ENCODE data around the gene ARL4D.
A peak's percentile ranks its signal among the peaks of the same experiment; 100 is the strongest.
"Not testable (repeated sequence)": the region's sequence is repeated elsewhere in the genome, so short reads cannot be mapped to it uniquely, and the experiment has no call there.

Gene ARL4D

DNA sequence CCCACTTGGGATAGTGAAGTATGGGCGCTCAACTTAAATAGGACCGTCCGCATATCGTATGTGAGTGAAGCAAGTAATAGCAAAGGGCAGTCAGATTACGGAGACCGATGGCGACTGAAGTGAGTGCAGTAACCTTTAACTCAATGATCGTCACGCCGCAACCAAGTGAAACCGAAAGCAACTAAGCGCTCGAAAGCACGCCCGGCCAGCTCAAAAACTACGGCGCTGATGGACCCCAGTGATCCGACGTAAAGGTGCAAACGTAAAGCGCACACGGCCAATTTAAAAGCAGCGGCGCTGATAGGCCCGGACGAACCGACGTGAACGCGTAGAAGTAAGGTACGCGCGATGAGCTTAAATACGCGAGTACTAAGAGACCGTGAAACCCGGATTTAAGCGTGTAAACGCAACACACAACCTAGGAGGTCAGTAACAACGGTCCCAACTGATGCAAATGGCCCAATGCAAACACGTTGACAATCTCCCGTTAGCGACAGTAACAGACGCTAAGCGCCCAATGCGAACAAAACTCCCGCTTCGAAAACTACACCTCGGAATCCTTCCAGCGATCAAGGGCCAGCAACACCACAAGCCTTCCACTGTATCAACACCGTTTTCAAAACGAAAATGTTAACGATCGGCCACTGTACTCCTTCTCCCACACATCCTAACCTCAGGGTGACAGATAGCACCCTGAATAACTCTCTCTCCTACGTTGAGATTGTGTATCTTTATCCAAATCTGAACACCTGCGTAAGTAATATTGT, 37.9 kb upstream of the ARL4D start:
- Histone ChIP-seq H3K9ac (ENCODE audit: low read length) (peak overlapping the region; percentile 70), H3K36me3 (ENCODE audit: insufficient read depth, low read length) (no peaks in the 10 kb centered on the region), H3K4me1 (ENCODE audit: insufficient read depth, low read length) (peaks cover 9% of the 10 kb centered on the region), H3K27ac (ENCODE audit: low read depth, low read length) (peak overlapping the region; percentile 84), H3K27me3 (ENCODE audit: control insufficient read depth in 1 of 2, insufficient read depth in 2 of 2, low read length in 2 of 2) (no peaks in the 10 kb centered on the region), H3K9me3 (ENCODE audit: low read length) (no peaks in the 10 kb centered on the region), H3K4me3 (ENCODE audit: low read depth in 1 of 2, low read length in 2 of 2) (peak overlapping the region; percentile 46 to 76)

DNA sequence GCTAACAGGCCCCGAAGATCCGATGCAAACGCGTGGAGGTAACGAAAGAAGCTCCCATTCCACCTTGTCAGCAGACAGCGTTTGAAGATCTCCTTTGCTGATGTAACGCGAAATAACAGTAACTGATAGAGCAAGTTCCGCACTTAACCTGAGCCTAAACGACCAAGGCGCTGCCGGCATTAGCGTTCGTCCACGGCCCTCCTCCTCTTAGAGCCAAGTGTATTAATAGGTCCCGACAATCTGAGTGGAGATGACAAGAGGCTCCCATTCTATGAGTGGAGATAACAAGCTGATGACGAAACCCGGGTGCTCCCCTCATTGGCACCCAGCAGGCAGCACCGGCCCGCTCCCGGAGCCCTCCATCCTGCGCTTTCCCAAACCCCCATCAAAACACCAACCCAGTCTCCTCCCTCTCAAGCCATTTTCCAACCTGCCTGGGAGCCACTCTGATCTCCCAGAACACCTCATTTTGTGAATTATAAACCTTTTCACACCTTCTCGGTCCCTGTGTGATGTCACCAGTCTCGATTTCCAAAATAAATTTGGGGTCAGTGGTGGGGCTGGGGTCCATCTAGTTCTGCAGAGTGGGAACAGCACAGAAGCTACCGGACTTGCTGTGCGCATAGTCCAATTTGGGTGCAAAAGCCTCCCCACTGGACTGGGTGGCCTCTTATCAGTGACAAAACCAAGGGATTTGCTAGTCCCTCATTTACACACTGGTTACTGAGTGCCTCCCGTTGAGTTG, 35.4 kb upstream of the ARL4D start:
- H3K9ac ChIP-seq (ENCODE audit: low read length): no peak overlapping the region
- no peaks in the 10 kb centered on the region for H3K9me3 ChIP-seq (ENCODE audit: low read length)
- no peaks in the 10 kb centered on the region for H3K27me3 ChIP-seq (ENCODE audit: control insufficient read depth in 1 of 2, insufficient read depth in 2 of 2, low read length in 2 of 2)
- no peak overlapping the region for H3K27ac ChIP-seq (ENCODE audit: low read depth, low read length)
- H3K36me3 ChIP-seq (ENCODE audit: insufficient read depth, low read length): no peaks in the 10 kb centered on the region
- no peak overlapping the region for H3K4me3 ChIP-seq (ENCODE audit: low read depth in 1 of 2, low read length in 2 of 2)
- H3K4me1 ChIP-seq (ENCODE audit: insufficient read depth, low read length): peaks cover 14% of the 10 kb centered on the region

DNA sequence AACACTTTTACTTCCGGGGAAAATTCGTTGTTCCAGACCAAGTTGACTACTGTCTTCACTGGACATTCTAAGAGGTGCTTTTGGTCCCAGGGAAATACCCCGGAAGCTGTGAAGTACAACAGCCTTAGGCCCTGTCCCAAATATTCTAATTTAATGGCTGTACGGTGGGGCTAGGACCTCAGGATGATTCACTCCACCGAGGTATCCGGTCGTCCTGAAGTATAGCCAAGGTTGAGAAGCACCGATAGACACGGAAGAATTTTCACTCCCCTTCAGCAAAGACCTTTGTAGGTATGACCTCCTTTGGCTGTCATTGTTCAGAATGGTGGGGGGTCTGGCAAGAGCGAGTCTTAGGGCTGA, 34.9 kb upstream of the ARL4D start:
- Histone ChIP-seq H3K27ac (ENCODE audit: low read depth, low read length) (no peak overlapping the region), H3K4me3 (ENCODE audit: low read depth in 1 of 2, low read length in 2 of 2) (no peak overlapping the region), H3K9ac (ENCODE audit: low read length) (no peak overlapping the region), H3K4me1 (ENCODE audit: insufficient read depth, low read length) (peaks cover 14% of the 10 kb centered on the region), H3K9me3 (ENCODE audit: low read length) (no peaks in the 10 kb centered on the region), H3K27me3 (ENCODE audit: control insufficient read depth in 1 of 2, insufficient read depth in 2 of 2, low read length in 2 of 2) (no peaks in the 10 kb centered on the region), H3K36me3 (ENCODE audit: insufficient read depth, low read length) (no peaks in the 10 kb centered on the region)

DNA sequence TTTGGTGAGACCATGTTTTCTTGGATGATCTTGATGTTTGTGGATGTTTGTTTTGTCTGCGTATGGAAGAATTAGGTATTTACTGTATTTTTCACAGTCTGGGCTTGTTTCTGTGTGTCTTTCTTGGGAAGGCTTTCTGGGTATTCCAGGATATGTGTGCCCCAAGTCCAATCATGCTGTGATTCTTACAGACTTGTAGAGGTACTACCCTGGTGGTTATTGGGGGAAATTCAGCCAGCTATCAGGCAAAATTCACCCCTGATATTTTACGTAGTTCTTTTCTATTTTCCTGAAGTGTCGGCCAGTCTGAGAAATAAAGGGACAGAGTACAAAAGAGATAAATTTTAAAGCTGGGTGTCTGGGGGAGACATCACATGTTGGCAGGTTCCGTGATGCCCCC, 33.4 kb upstream of the ARL4D start:
- no peaks in the 10 kb centered on the region for H3K9me3 ChIP-seq (ENCODE audit: low read length)
- no peak overlapping the region for H3K4me3 ChIP-seq (ENCODE audit: low read depth in 1 of 2, low read length in 2 of 2)
- H3K27me3 ChIP-seq (ENCODE audit: control insufficient read depth in 1 of 2, insufficient read depth in 2 of 2, low read length in 2 of 2): no peaks in the 10 kb centered on the region
- H3K9ac ChIP-seq (ENCODE audit: low read length): no peak overlapping the region
- H3K4me1 ChIP-seq (ENCODE audit: insufficient read depth, low read length): peaks cover 14% of the 10 kb centered on the region
- H3K27ac ChIP-seq (ENCODE audit: low read depth, low read length): no peak overlapping the region
- H3K36me3 ChIP-seq (ENCODE audit: insufficient read depth, low read length): no peaks in the 10 kb centered on the region

DNA sequence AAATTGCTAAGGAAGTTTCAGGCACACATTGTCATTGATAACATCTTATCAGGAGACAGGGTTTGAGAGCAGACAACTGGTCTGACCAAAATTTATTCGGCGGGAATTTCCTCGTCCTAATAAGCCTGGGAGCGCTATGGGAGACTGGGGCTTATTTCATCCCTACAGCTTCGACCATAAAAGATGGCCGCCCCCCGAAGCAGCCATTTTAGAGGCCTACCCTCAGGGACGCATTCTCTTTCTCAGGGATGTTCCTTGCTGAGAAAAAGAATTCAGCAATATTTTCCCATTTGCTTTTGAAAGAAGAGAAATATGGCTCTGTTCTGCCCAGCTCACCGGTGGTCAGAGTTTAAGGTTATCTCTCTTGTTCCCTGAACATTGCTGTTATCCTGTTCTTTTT, 32.9 kb upstream of the ARL4D start:
- H3K27me3 ChIP-seq (ENCODE audit: control insufficient read depth in 1 of 2, insufficient read depth in 2 of 2, low read length in 2 of 2); H3K9me3 ChIP-seq (ENCODE audit: low read length); H3K9ac ChIP-seq (ENCODE audit: low read length); H3K27ac ChIP-seq (ENCODE audit: low read depth, low read length); H3K4me3 ChIP-seq (ENCODE audit: low read depth in 1 of 2, low read length in 2 of 2); H3K36me3 ChIP-seq (ENCODE audit: insufficient read depth, low read length): not testable (repeated sequence)
- H3K4me1 ChIP-seq (ENCODE audit: insufficient read depth, low read length): peaks cover 16% of the 10 kb centered on the region

DNA sequence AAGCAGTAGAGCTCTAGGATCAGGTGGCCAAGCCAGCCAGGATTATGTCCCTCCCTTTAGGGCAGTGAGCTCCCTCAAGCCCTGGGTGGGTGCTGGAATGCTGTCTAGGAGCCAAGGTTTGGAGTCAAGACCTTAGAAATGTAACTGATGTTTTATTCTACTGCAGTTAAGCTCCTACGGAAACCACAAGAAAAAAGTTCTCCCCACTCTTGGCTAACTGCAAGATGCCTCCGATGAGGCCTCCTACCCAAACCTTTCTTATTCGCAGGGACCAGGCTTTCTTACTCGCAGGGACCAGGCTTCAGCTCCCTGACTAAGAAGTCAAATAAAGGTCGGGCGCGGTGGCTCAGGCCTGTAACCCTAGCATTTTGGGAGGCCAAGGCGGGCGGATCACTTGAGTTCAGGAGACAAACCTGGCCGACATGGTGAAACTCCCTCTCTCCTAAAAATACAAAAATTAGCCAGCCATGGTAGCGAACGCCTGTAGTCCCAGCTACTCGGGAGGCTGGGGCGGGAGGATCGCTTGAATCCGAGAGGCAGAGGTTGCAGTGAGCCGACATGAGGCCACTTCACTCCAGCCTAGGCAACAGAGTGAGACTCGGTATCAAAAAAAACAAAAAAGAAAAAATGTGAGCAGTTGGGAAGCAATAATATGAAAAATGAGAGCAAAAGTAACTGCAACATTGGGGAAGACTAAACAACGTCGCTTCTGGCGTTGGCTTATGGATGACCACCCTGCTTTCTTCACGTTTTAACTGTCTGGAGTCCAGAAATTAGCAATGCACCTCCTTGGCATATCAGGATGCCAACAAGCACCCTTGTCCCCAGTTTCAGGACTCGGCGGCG, 31.7 kb upstream of the ARL4D start:
- Histone ChIP-seq H3K27ac (ENCODE audit: low read depth, low read length) (peak overlapping the region; percentile 97), H3K9ac (ENCODE audit: low read length) (peak overlapping the region; percentile 46), H3K36me3 (ENCODE audit: insufficient read depth, low read length) (no peaks in the 10 kb centered on the region), H3K9me3 (ENCODE audit: low read length) (no peaks in the 10 kb centered on the region), H3K27me3 (ENCODE audit: control insufficient read depth in 1 of 2, insufficient read depth in 2 of 2, low read length in 2 of 2) (no peaks in the 10 kb centered on the region), H3K4me3 (ENCODE audit: low read depth in 1 of 2, low read length in 2 of 2) (peak overlapping the region in 1 of 2 donors; percentile 46), H3K4me1 (ENCODE audit: insufficient read depth, low read length) (peaks cover 19% of the 10 kb centered on the region)

DNA sequence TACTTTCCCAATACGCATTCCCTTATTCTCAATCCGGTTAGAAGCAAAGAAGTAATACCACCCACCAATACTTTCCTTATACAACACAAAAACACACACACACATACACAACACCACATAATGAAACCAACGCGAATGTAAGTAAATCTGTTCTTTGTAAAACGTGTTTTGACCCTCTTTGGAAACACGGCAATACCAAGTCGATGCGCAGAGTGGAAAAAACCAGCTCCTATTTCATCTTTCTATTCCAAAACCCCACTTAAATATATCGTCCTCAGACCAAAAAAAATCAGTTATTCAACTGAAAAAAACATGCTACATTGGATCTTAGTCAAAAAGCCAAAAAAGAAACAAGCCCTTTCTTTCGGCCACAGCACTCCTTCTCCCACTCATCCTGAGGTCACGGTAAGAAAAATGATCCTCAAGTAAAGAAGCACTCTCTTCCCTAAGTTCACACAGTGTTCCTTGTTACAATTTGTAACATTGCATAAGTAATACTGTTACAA, 31.0 kb upstream of the ARL4D start:
- Histone ChIP-seq H3K4me3 (ENCODE audit: low read depth in 1 of 2, low read length in 2 of 2) (peak overlapping the region in 1 of 2 donors; percentile 46), H3K4me1 (ENCODE audit: insufficient read depth, low read length) (peaks cover 23% of the 10 kb centered on the region), H3K9ac (ENCODE audit: low read length) (peak overlapping the region; percentile 46), H3K27ac (ENCODE audit: low read depth, low read length) (peak overlapping the region; percentile 97), H3K36me3 (ENCODE audit: insufficient read depth, low read length) (no peaks in the 10 kb centered on the region), H3K27me3 (ENCODE audit: control insufficient read depth in 1 of 2, insufficient read depth in 2 of 2, low read length in 2 of 2) (no peaks in the 10 kb centered on the region), H3K9me3 (ENCODE audit: low read length) (no peaks in the 10 kb centered on the region)

DNA sequence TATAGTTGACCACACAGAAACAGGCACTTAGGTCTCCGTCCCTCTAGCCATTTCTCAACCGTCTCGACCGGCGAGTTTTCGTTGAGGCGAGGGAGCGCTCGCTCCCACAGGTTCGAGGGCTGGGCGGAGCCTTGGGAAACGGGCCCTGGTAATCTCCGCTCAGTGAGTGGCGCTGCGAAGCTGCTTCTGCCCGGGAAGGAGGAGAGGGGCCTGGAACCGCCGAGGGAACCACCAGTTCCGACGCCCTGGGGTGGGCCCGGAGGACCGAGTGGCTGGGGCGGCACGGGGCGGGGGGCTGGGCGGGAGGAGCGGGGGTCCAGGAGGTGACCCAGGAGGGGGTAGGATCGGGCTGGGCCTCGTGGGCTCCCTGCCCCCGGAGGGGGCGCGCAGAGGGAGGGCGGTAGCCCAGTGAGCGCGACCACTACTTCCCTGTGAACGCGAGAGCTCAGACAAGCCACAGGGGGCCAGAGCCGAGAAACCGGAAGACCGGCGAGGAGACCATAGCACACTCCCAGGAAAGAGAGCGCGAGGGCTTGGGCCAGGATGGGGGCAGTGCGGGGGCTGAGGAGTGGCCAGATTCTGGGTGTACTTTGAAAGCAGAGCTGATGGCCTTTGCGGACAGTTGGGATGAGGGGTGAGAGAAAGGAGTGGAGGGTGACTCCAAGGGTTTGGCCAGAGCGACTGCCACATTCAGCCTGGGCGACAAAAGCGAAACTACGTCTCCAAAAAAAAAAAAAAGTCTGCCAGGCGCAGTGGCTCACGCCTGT, 29.9 kb upstream of the ARL4D start:
- H3K36me3 ChIP-seq (ENCODE audit: insufficient read depth, low read length): no peaks in the 10 kb centered on the region
- peak overlapping the region; percentile 97 for H3K27ac ChIP-seq (ENCODE audit: low read depth, low read length)
- H3K4me1 ChIP-seq (ENCODE audit: insufficient read depth, low read length): peaks cover 23% of the 10 kb centered on the region
- H3K4me3 ChIP-seq (ENCODE audit: low read depth in 1 of 2, low read length in 2 of 2): peak overlapping the region; percentile 41 to 46
- no peaks in the 10 kb centered on the region for H3K9me3 ChIP-seq (ENCODE audit: low read length)
- H3K9ac ChIP-seq (ENCODE audit: low read length): peak overlapping the region; percentile 46
- H3K27me3 ChIP-seq (ENCODE audit: control insufficient read depth in 1 of 2, insufficient read depth in 2 of 2, low read length in 2 of 2): no peaks in the 10 kb centered on the region

DNA sequence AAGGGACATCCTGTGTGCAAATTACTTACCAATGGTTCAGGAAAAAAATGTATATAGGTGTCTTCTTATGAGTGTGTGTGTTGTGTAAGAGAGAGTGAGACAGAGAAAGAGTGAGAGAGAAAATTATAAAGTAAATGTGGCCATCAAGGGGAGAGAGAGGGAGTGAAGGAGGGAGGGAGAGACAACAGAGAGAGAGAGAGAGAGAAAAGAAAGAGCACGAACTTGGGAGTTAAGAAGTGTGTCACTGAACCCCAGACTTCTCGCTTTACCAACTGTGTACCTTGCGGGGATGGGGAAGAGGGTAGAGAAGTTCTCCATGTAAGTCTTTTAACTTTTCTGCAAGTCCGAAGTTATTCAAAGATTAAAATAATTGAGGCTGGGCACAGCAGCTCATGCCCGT, 28.8 kb upstream of the ARL4D start:
- Histone ChIP-seq H3K4me1 (ENCODE audit: insufficient read depth, low read length) (peaks cover 23% of the 10 kb centered on the region), H3K36me3 (ENCODE audit: insufficient read depth, low read length) (no peaks in the 10 kb centered on the region), H3K9me3 (ENCODE audit: low read length) (no peaks in the 10 kb centered on the region), H3K4me3 (ENCODE audit: low read depth in 1 of 2, low read length in 2 of 2) (peak overlapping the region in 1 of 2 donors; percentile 46), H3K27me3 (ENCODE audit: control insufficient read depth in 1 of 2, insufficient read depth in 2 of 2, low read length in 2 of 2) (no peaks in the 10 kb centered on the region), H3K9ac (ENCODE audit: low read length) (peak overlapping the region; percentile 31), H3K27ac (ENCODE audit: low read depth, low read length) (peak overlapping the region; percentile 97)

DNA sequence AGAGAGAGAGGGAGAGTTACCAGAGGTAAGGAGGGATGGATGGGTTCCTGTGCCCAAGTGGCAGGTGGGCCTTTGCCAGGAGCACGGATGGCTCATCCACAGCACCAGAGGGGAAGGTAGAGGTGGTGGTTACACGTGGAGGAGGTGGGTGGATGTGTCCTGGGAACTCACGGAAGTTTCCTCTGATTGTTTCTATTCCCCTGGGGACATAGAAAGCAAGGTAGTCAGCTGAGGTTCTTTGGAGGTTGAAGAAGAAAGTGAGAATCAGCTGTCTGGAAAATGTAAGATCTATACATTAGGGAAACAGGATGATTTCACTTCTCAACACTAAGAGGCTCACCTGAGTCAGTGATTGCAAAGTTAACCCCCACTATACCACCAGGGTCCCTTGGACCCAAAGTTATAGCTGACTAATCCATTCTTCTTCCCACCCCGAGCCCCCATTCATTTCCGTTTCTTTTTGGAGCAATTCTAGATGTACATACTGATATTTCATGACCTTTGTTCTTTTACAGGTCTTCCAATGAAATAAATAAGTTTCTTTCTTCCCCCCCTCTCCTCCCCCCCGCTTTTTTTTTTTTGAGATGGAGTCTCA, 27.5 kb upstream of the ARL4D start:
- no peak overlapping the region for H3K9ac ChIP-seq (ENCODE audit: low read length)
- H3K9me3 ChIP-seq (ENCODE audit: low read length): no peaks in the 10 kb centered on the region
- no peaks in the 10 kb centered on the region for H3K36me3 ChIP-seq (ENCODE audit: insufficient read depth, low read length)
- H3K4me3 ChIP-seq (ENCODE audit: low read depth in 1 of 2, low read length in 2 of 2): no peak overlapping the region
- H3K27me3 ChIP-seq (ENCODE audit: control insufficient read depth in 1 of 2, insufficient read depth in 2 of 2, low read length in 2 of 2): no peaks in the 10 kb centered on the region
- peak overlapping the region; percentile 73 for H3K27ac ChIP-seq (ENCODE audit: low read depth, low read length)
- peaks cover 23% of the 10 kb centered on the region for H3K4me1 ChIP-seq (ENCODE audit: insufficient read depth, low read length)
